Measurements from ENCODE around the gene SPARCL1. TPM values are rescaled to one million over a fixed set of nuclear protein-coding genes. Genes with fewer than 3 reads are reported as not detected.

SPARCL1 gene
- polyA plus RNA-seq, 3 donors: not detected

GRCh38 chr4:87500092-87500462 lies 29.1 kb downstream of the SPARCL1 start:
- Histone ChIP-seq H3K4me2 (replicated peaks; ENCODE audit: extremely low read depth, low read length, poor library complexity, severe bottlenecking) (no peak overlapping the region), H3K4me3 (replicated peaks in 1 of 3; ENCODE audit: low read depth in 2 of 3, low read length in 3 of 3) (no peak overlapping the region), H4K20me1 (ENCODE audit: insufficient read depth, low read length) (no peaks in the 10 kb centered on the region), H3K36me3 (replicated peaks in 1 of 2; ENCODE audit: control insufficient read depth in 1 of 2, insufficient read depth in 2 of 2, low read length in 2 of 2) (no peaks in the 10 kb centered on the region), H3K27ac (ENCODE audit: low read depth in 1 of 2, low read length in 2 of 2) (no peak overlapping the region), H3K4me1 (ENCODE audit: control insufficient read depth in 1 of 2, insufficient read depth in 2 of 2, low read length in 2 of 2) (no peaks in the 10 kb centered on the region), H3K27me3 (ENCODE audit: control insufficient read depth in 2 of 2, insufficient read depth in 2 of 2, low read length in 2 of 2) (no peaks in the 10 kb centered on the region), H2AFZ (ENCODE audit: insufficient read depth, low read depth, low read length, poor library complexity, severe bottlenecking) (no peak overlapping the region), H3K9ac (ENCODE audit: insufficient read depth, low read length, poor library complexity, severe bottlenecking) (no peak overlapping the region), H3K79me2 (ENCODE audit: insufficient read depth, low read length) (no peaks in the 10 kb centered on the region), H3K9me3 (replicated peaks in 1 of 2; ENCODE audit: control insufficient read depth in 1 of 2, insufficient read depth in 1 of 2, low read length in 2 of 2) (no peaks in the 10 kb centered on the region)
- no peak for TF ChIP-seq CTCF (IDR thresholded peaks at IDR 0.05)
- intact Hi-C loops (cut with micrococcal nuclease): no loop called here
- no peak for DNase-seq
- WGBS (ENCODE audit: insufficient coverage): no CpG with 5 or more reads among the region's 4 CpGs
- Mint-ChIP-seq H3K4me3 (no peak overlapping the region), H3K27ac (no peak overlapping the region), H3K9me3 (peaks cover 0 to 1% (median 0%) of the 10 kb centered on the region in 7 donors), H3K4me1 (peaks cover 3% of the 10 kb centered on the region), H3K36me3 (no peaks in the 10 kb centered on the region), H3K27me3 (ENCODE audit: low read depth in 3 of 3) (peaks cover 2 to 6% (median 4%) of the 10 kb centered on the region in 3 donors)

DNA sequence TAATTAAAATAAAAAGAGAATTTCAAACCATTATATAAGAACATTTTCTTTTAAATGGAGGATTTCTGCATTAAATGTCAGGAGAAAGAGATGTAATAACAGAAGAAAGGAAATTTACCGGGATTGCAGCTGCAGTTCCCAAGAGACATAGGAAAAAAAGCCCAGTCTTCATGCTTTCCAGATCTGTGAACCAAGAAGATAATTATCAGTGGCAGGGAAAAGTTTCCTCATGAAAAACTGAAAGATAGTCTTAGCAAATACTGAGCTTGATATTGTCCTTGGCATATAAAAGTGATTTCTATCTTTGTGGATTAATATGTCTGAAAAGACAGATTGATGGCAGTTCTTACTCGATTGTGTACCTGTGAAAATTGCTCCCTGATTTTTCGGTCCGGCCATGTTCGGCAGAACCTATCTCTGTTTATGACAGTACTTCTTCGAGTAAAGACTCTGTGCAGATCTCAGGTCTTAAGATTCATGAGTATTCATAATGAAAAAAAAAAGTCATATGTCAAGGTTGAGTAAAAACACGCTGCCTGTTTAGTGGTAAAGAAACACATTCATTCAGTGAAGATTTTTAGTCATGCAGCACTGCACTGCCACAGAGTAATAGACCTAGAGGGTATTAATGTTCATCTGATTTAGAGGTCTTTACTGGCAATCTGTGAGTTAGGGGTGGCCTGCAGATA lies 29.6 kb downstream of the SPARCL1 start:
- Mint-ChIP-seq H3K36me3 (no peaks in the 10 kb centered on the region), H3K4me3 (no peak overlapping the region), H3K27me3 (ENCODE audit: low read depth in 3 of 3) (peaks cover 2 to 6% (median 4%) of the 10 kb centered on the region in 3 donors), H3K27ac (no peak overlapping the region), H3K4me1 (peaks cover 3% of the 10 kb centered on the region), H3K9me3 (peaks cover 0 to 1% (median 0%) of the 10 kb centered on the region in 7 donors)
- no peak overlapping the region for H3K4me3 ChIP-seq (replicated peaks in 1 of 3; ENCODE audit: low read depth in 2 of 3, low read length in 3 of 3)
- H2AFZ ChIP-seq (ENCODE audit: insufficient read depth, low read depth, low read length, poor library complexity, severe bottlenecking): no peak overlapping the region
- H3K27me3 ChIP-seq (ENCODE audit: control insufficient read depth in 2 of 2, insufficient read depth in 2 of 2, low read length in 2 of 2): no peaks in the 10 kb centered on the region
- no peak overlapping the region for H3K4me2 ChIP-seq (replicated peaks; ENCODE audit: extremely low read depth, low read length, poor library complexity, severe bottlenecking)
- no peak for TF ChIP-seq CTCF (IDR thresholded peaks at IDR 0.05)
- WGBS (ENCODE audit: insufficient coverage): 100% methylated on average over 5 of the region's 7 CpGs
- H4K20me1 ChIP-seq (ENCODE audit: insufficient read depth, low read length): no peaks in the 10 kb centered on the region
- H3K9ac ChIP-seq (ENCODE audit: insufficient read depth, low read length, poor library complexity, severe bottlenecking): no peak overlapping the region
- intact Hi-C loops (cut with micrococcal nuclease): no loop called here
- H3K79me2 ChIP-seq (ENCODE audit: insufficient read depth, low read length): no peaks in the 10 kb centered on the region
- no peak overlapping the region for H3K27ac ChIP-seq (ENCODE audit: low read depth in 1 of 2, low read length in 2 of 2)
- no peaks in the 10 kb centered on the region for H3K36me3 ChIP-seq (replicated peaks in 1 of 2; ENCODE audit: control insufficient read depth in 1 of 2, insufficient read depth in 2 of 2, low read length in 2 of 2)
- H3K4me1 ChIP-seq (ENCODE audit: control insufficient read depth in 1 of 2, insufficient read depth in 2 of 2, low read length in 2 of 2): no peaks in the 10 kb centered on the region
- DNase-seq: no peak
- H3K9me3 ChIP-seq (replicated peaks in 1 of 2; ENCODE audit: control insufficient read depth in 1 of 2, insufficient read depth in 1 of 2, low read length in 2 of 2): no peaks in the 10 kb centered on the region

All from CD14-positive monocyte (primary cell).